GM23338 (cell line): ENCODE results near the gene AFF2. TPM values are rescaled to one million over a fixed set of nuclear protein-coding genes. Genes with fewer than 3 reads are reported as not detected.

Source experiments
- ATAC-seq: fragments of 200-7000 bp; cut with Tn5 transposase; 3 replicates; pipeline ENCODE4 v1.9.1; 2020
- DNase-seq: peaks from one replicate; pipeline ENCODE4 v3.0.0-alpha.2; 2015; ENCODE audit warnings: low spot score
- H2AFZ ChIP-seq: fragments of 200-600 bp; sonication (generic); 2 replicates; pipeline ENCODE4 v1.8.0; 2016; ENCODE audit warnings: antibody characterized with exemption, mild to moderate bottlenecking, moderate library complexity
- H3F3A ChIP-seq: fragments of 200-600 bp; sonication (generic); replicated peaks from 2 replicates; pipeline ENCODE4 v1.8.0; 2017; ENCODE audit warnings: antibody characterized with exemption, mixed run types, low read depth
- H3K27ac ChIP-seq: fragments of 200-600 bp; sonication (generic); 2 replicates; pipeline ENCODE4 v1.6.1; 2016; ENCODE audit warnings: low read depth
- H3K27me3 ChIP-seq: fragments of 200-600 bp; sonication (generic); 2 replicates; pipeline ENCODE4 v1.8.0; 2016; ENCODE audit warnings: mild to moderate bottlenecking, mixed run types, moderate library complexity; ENCODE audit not compliant: insufficient read depth
- H3K36me3 ChIP-seq: fragments of 200-600 bp; sonication (generic); 2 replicates; pipeline ENCODE4 v1.8.0; 2016; ENCODE audit warnings: mild to moderate bottlenecking; ENCODE audit not compliant: insufficient read depth
- H3K4me1 ChIP-seq: fragments of 200-600 bp; sonication (generic); 2 replicates; pipeline ENCODE4 v1.8.0; 2016; ENCODE audit warnings: mild to moderate bottlenecking, moderate library complexity; ENCODE audit not compliant: insufficient read depth
- H3K4me2 ChIP-seq: fragments of 200-600 bp; sonication (generic); 2 replicates; pipeline ENCODE4 v1.7.1; 2017; ENCODE audit warnings: mixed run types
- H3K4me3 ChIP-seq: fragments of 200-600 bp; sonication (generic); 2 replicates; pipeline ENCODE4 v1.6.1; 2016; ENCODE audit warnings: mixed run types
- H3K79me2 ChIP-seq: fragments of 200-600 bp; sonication (generic); replicated peaks from 2 replicates; pipeline ENCODE4 v1.8.0; 2017; ENCODE audit warnings: mild to moderate bottlenecking; ENCODE audit not compliant: insufficient read depth
- H3K9me2 ChIP-seq: fragments of 200-600 bp; sonication (generic); 2 replicates; pipeline ENCODE4 v1.8.0; 2017; ENCODE audit not compliant: insufficient read depth
- H4K20me1 ChIP-seq: fragments of 200-600 bp; sonication (generic); replicated peaks from 2 replicates; pipeline ENCODE4 v1.8.0; 2017; ENCODE audit warnings: mild to moderate bottlenecking; ENCODE audit not compliant: insufficient read depth
- H3K27ac Mint-ChIP-seq: 2 replicates; pipeline ENCODE4 v1.8.0; 2020; ENCODE audit warnings: inconsistent platforms, mild to moderate bottlenecking, moderate library complexity, mixed read lengths
- H3K27me3 Mint-ChIP-seq: 3 replicates; pipeline ENCODE4 v1.8.0; 2022; ENCODE audit warnings: low read depth, mild to moderate bottlenecking, moderate library complexity, mixed read lengths, inconsistent platforms; ENCODE audit not compliant: insufficient read depth, poor library complexity
- H3K36me3 Mint-ChIP-seq: 3 replicates; pipeline ENCODE4 v1.8.0; 2021; ENCODE audit warnings: low read depth, mild to moderate bottlenecking, inconsistent platforms, moderate library complexity, mixed read lengths
- H3K4me1 Mint-ChIP-seq: 3 replicates; pipeline ENCODE4 v1.8.0; 2020; ENCODE audit warnings: mild to moderate bottlenecking, inconsistent platforms, mixed read lengths
- H3K4me3 Mint-ChIP-seq: 3 replicates; pipeline ENCODE4 v1.8.0; 2021; ENCODE audit warnings: moderate library complexity, mild to moderate bottlenecking, inconsistent platforms, mixed read lengths
- H3K9me3 Mint-ChIP-seq: 3 replicates; pipeline ENCODE4 v1.8.0; 2020; ENCODE audit warnings: moderate library complexity, mild to moderate bottlenecking, inconsistent platforms, mixed read lengths
- CREB1 ChIP-seq: fragments of 250-450 bp; sonication (Bioruptor Pico); IDR thresholded peaks from 2 replicates; pipeline ENCODE4 v1.5.0; 2020; ENCODE audit warnings: low read depth, mild to moderate bottlenecking, moderate library complexity
- CTCF ChIP-seq, 2 experiments: fragments of 200-600 bp in 1 of 2; sonication (generic) in 1 of 2; conservative IDR thresholded peaks; 2 replicates each; pipeline versions ENCODE4 v1.5.1 to v1.6.1; 2016 to 2017; ENCODE audit warnings: antibody characterized with exemption in 2 of 2, low read depth in 2 of 2, mild to moderate bottlenecking in 2 of 2, moderate library complexity in 1 of 2
- ETS1 ChIP-seq: IDR thresholded peaks from 2 replicates; pipeline ENCODE4 v1.6.1; 2016; ENCODE audit warnings: antibody characterized with exemption
- EZH2phosphoT487 ChIP-seq: fragments of 200-600 bp; sonication (generic); IDR thresholded peaks from one replicate; pipeline ENCODE4 v1.8.1; 2018; ENCODE audit warnings: antibody characterized with exemption; ENCODE audit not compliant: unreplicated experiment
- JUNB ChIP-seq: IDR thresholded peaks from one replicate; pipeline ENCODE4 v1.6.1; 2016; ENCODE audit warnings: antibody characterized with exemption; ENCODE audit not compliant: unreplicated experiment
- POLR2AphosphoS5 ChIP-seq: IDR thresholded peaks from 2 replicates; pipeline ENCODE4 v1.6.1; 2016; ENCODE audit warnings: antibody characterized with exemption, low read depth
- STAT1 ChIP-seq: IDR thresholded peaks from one replicate; pipeline ENCODE4 v1.6.1; 2016; ENCODE audit warnings: antibody characterized with exemption; ENCODE audit not compliant: unreplicated experiment
- ZNF462 ChIP-seq: fragments of 250-450 bp; sonication (Bioruptor Pico); IDR thresholded peaks from 2 replicates; pipeline ENCODE4 v1.5.0; 2020; ENCODE audit warnings: mild to moderate bottlenecking, moderate library complexity
- polyA plus RNA-seq: library from polyadenylated mRNA; unstranded; fragments of >200 nt; fragmentation: Nextera tagmentation; extraction: Ambion mirVana; gene quantifications from 2 replicates; pipeline ENCODE4 v1.2.1, GENCODE V29; 2016
- total RNA-seq: library from RNA; depleted of rRNA; stranded (reverse); fragments of >200 nt; shearing (Covaris generic); gene quantifications from 2 replicates; pipeline ENCODE4 v1.2.3, GENCODE V29; 2014

The AFF2 gene
- total and polyA plus RNA-seq, 2 experiments from 2014 or later, result 1.6 to 5.8 TPM

- no peaks in the 10 kb centered on the region for H3K79me2 ChIP-seq
- ATAC-seq, result no peak
- H3K36me3 ChIP-seq, result no peaks in the 10 kb centered on the region
- no peak overlapping the region for H3K4me3 ChIP-seq
- no peak overlapping the region for H3K4me3 Mint-ChIP-seq
- H3K4me2 ChIP-seq, result no peak overlapping the region
- H2AFZ ChIP-seq, result no peak overlapping the region
- no peaks in the 10 kb centered on the region for H3K9me3 Mint-ChIP-seq
- peak; percentile 17 for DNase-seq
- no peak overlapping the region for H3K27ac Mint-ChIP-seq
- no peaks in the 10 kb centered on the region for H4K20me1 ChIP-seq
- no peaks in the 10 kb centered on the region for H3K27me3 Mint-ChIP-seq
- no peaks in the 10 kb centered on the region for H3K27me3 ChIP-seq
- H3K4me1 Mint-ChIP-seq, result peaks cover 2% of the 10 kb centered on the region; the same call in 1 of the 3 replicates
- no peak overlapping the region for H3K27ac ChIP-seq
- no peaks in the 10 kb centered on the region for H3K36me3 Mint-ChIP-seq
- no peaks in the 10 kb centered on the region for H3K9me2 ChIP-seq
- H3F3A ChIP-seq, result no peaks in the 10 kb centered on the region
- TF ChIP-seq STAT1 (no peak), CREB1 (CRISPR knock-in tag) (no peak), EZH2phosphoT487 (no peak), ETS1 (no peak), JUNB (no peak), CTCF (conservative IDR thresholded peaks at IDR 0.05; ENCODE audit: low read depth in 2 of 2) (peak; percentile 13 to 59; a peak in 2 of 4 replicates), POLR2AphosphoS5 (no peak), ZNF462 (CRISPR knock-in tag) (no peak)
- H3K4me1 ChIP-seq, result no peaks in the 10 kb centered on the region
Measured at GRCh38 chrX:149004936-149005335, 504.5 kb downstream of the AFF2 start.
